Transverse colon (tissue), 4 donors: ENCODE data around the gene GLIPR1.

ENCODE experiments used
- POLR2A ChIP-seq: fragments of 450-650 bp; IDR thresholded peaks from one replicate; pipeline ENCODE4 v1.6.1; 2016; ENCODE audit warnings: antibody characterized with exemption, mild to moderate bottlenecking, moderate library complexity
- POLR2AphosphoS5 ChIP-seq, 3 donors: sonication (generic); formaldehyde crosslinking; IDR thresholded peaks; one replicate each; pipeline ENCODE4 v1.6.1; 2016; ENCODE audit warnings: antibody characterized with exemption in 3 of 3
- TF ChIP-seq, protein P1 (sequence below), 5 experiments: fragments of 200-600 bp in 3 of 5; fragments of 450-650 bp in 2 of 5; sonication (generic) in 3 of 5; IDR thresholded peaks; 1 replicate in 2 of 5; 2 replicates in 3 of 5; pipeline ENCODE4 v1.5.1; 2016 to 2017; ENCODE audit warnings: antibody characterized with exemption in 5 of 5, inconsistent platforms in 3 of 5, mild to moderate bottlenecking in 2 of 5, moderate library complexity in 1 of 5

DNA sequence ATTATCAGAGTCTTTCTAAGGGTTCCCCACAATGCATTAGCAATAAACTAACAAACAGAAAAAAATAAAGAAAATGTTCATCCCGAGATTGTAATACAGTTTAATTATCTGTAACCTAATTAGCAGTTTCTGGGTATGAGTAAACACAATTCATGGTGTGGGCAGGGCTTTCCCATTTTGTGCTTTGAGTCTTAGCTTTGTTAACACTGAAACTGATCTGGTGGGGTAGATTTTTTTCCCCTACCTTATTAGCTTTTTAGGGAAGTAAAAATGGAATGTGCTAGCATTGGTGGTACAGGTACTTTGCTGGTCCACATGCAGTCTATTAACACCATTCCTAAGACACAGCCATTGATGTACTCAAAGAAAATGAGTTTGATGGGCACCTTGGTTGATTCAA, 49.3 kb downstream of the GLIPR1 start:
- TF ChIP-seq, protein P1, sequence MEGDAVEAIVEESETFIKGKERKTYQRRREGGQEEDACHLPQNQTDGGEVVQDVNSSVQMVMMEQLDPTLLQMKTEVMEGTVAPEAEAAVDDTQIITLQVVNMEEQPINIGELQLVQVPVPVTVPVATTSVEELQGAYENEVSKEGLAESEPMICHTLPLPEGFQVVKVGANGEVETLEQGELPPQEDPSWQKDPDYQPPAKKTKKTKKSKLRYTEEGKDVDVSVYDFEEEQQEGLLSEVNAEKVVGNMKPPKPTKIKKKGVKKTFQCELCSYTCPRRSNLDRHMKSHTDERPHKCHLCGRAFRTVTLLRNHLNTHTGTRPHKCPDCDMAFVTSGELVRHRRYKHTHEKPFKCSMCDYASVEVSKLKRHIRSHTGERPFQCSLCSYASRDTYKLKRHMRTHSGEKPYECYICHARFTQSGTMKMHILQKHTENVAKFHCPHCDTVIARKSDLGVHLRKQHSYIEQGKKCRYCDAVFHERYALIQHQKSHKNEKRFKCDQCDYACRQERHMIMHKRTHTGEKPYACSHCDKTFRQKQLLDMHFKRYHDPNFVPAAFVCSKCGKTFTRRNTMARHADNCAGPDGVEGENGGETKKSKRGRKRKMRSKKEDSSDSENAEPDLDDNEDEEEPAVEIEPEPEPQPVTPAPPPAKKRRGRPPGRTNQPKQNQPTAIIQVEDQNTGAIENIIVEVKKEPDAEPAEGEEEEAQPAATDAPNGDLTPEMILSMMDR (IDR thresholded peaks at IDR 0.05), result no peak
- TF ChIP-seq POLR2AphosphoS5 (IDR thresholded peaks at IDR 0.05) (no peak), POLR2A (no peak)
